ENCODE results near the gene JMJD1C. TPM values are rescaled to one million over a fixed set of nuclear protein-coding genes. Genes with fewer than 3 reads are reported as not detected.

Gene JMJD1C
- total RNA-seq, 1 experiment from 2014 or later: 180 TPM

DNA sequence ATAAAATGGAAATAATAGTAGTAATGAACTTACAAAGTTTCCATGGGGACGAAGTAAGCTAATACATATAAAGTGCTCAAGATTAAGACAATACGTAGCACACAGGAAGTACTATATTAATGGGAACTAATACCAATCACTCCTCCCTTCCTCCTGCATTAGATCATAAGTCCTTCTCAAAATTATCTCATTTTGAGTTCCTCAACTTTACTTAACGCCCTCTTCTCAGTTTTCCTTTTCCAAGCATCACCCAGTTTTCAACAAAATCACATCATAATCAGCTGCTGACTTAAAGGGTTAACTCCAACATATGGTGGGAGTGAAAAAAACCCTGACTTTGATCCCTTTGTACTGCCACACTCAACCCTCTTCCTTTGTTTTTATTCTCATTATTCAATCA, 24.4 kb downstream of the JMJD1C start (continued):
- no peak for TF ChIP-seq IRF2 (CRISPR knock-in tag; IDR thresholded peaks at IDR 0.05; ENCODE audit: borderline replicate concordance, low read depth)
- no peak for TF ChIP-seq ZNF416 (CRISPR knock-in tag; IDR thresholded peaks at IDR 0.05)
- TF ChIP-seq, protein P1, sequence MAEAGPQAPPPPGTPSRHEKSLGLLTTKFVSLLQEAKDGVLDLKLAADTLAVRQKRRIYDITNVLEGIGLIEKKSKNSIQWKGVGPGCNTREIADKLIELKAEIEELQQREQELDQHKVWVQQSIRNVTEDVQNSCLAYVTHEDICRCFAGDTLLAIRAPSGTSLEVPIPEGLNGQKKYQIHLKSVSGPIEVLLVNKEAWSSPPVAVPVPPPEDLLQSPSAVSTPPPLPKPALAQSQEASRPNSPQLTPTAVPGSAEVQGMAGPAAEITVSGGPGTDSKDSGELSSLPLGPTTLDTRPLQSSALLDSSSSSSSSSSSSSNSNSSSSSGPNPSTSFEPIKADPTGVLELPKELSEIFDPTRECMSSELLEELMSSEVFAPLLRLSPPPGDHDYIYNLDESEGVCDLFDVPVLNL (CRISPR knock-in tag; IDR thresholded peaks at IDR 0.05; ENCODE audit: borderline replicate concordance, low read depth): no peak
- no peak for TF ChIP-seq JAZF1 (CRISPR knock-in tag; IDR thresholded peaks at IDR 0.05)

DNA sequence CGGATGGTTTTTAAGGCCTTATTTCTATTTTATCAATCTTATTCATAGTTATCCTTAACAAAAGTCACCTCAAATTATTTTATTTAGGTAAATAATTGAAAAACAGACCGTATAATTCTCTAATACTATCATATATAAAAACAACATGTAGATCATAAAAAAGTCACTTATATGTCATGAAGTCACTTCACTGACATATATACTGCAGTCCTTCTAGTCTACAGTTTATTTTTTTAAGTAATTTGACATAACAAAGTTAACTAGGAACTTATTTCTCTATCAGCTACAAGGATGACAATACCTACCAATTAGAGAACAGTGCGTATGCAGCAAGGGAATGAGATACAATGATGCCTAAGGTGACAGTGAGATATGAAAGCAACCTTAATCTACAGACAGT, 26.2 kb downstream of the JMJD1C start:
- H3K36me3 Mint-ChIP-seq: no peaks in the 10 kb centered on the region
- DNase-seq (ENCODE audit: low spot score) (no peak), ATAC-seq (no peak)
- no peak overlapping the region for H3K4me3 Mint-ChIP-seq
- TF ChIP-seq, protein P2, sequence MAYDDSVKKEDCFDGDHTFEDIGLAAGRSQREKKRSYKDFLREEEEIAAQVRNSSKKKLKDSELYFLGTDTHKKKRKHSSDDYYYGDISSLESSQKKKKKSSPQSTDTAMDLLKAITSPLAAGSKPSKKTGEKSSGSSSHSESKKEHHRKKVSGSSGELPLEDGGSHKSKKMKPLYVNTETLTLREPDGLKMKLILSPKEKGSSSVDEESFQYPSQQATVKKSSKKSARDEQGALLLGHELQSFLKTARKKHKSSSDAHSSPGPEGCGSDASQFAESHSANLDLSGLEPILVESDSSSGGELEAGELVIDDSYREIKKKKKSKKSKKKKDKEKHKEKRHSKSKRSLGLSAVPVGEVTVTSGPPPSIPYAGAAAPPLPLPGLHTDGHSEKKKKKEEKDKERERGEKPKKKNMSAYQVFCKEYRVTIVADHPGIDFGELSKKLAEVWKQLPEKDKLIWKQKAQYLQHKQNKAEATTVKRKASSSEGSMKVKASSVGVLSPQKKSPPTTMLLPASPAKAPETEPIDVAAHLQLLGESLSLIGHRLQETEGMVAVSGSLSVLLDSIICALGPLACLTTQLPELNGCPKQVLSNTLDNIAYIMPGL (CRISPR knock-in tag; IDR thresholded peaks at IDR 0.05): no peak
- no peak for TF ChIP-seq NFATC4 (CRISPR knock-in tag; IDR thresholded peaks at IDR 0.05)
- TF ChIP-seq, protein P3, sequence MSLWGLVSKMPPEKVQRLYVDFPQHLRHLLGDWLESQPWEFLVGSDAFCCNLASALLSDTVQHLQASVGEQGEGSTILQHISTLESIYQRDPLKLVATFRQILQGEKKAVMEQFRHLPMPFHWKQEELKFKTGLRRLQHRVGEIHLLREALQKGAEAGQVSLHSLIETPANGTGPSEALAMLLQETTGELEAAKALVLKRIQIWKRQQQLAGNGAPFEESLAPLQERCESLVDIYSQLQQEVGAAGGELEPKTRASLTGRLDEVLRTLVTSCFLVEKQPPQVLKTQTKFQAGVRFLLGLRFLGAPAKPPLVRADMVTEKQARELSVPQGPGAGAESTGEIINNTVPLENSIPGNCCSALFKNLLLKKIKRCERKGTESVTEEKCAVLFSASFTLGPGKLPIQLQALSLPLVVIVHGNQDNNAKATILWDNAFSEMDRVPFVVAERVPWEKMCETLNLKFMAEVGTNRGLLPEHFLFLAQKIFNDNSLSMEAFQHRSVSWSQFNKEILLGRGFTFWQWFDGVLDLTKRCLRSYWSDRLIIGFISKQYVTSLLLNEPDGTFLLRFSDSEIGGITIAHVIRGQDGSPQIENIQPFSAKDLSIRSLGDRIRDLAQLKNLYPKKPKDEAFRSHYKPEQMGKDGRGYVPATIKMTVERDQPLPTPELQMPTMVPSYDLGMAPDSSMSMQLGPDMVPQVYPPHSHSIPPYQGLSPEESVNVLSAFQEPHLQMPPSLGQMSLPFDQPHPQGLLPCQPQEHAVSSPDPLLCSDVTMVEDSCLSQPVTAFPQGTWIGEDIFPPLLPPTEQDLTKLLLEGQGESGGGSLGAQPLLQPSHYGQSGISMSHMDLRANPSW (CRISPR knock-in tag; conservative IDR thresholded peaks at IDR 0.05; ENCODE audit: low read depth): no peak
- CTCF ChIA-PET: no interaction called here
- no peaks in the 10 kb centered on the region for H3K9me3 Mint-ChIP-seq
- POLR2A ChIA-PET: interaction anchor here (0.6 kb wide), 1 partner anchor 229 kb away, joined by 3 read pairs; no protein-coding TSS in a partner anchor
- no peaks in the 10 kb centered on the region for H3K27me3 Mint-ChIP-seq (ENCODE audit: low read depth)
- H3K4me1 Mint-ChIP-seq: peaks cover 26% of the 10 kb centered on the region
- no peak overlapping the region for H3K27ac Mint-ChIP-seq

GRCh38 chr10:63438506-63439498, 27.0 kb downstream of the JMJD1C start:
- Mint-ChIP-seq H3K9me3 (no peaks in the 10 kb centered on the region), H3K4me3 (no peak overlapping the region), H3K4me1 (peaks cover 32% of the 10 kb centered on the region), H3K27me3 (ENCODE audit: low read depth) (no peaks in the 10 kb centered on the region), H3K27ac (no peak overlapping the region), H3K36me3 (no peaks in the 10 kb centered on the region)
- no peak for TF ChIP-seq OVOL2 (CRISPR knock-in tag; IDR thresholded peaks at IDR 0.05; ENCODE audit: borderline replicate concordance)
- no peak for TF ChIP-seq ELF4 (CRISPR knock-in tag; IDR thresholded peaks at IDR 0.05; ENCODE audit: low read depth)
- TF ChIP-seq, protein P4, sequence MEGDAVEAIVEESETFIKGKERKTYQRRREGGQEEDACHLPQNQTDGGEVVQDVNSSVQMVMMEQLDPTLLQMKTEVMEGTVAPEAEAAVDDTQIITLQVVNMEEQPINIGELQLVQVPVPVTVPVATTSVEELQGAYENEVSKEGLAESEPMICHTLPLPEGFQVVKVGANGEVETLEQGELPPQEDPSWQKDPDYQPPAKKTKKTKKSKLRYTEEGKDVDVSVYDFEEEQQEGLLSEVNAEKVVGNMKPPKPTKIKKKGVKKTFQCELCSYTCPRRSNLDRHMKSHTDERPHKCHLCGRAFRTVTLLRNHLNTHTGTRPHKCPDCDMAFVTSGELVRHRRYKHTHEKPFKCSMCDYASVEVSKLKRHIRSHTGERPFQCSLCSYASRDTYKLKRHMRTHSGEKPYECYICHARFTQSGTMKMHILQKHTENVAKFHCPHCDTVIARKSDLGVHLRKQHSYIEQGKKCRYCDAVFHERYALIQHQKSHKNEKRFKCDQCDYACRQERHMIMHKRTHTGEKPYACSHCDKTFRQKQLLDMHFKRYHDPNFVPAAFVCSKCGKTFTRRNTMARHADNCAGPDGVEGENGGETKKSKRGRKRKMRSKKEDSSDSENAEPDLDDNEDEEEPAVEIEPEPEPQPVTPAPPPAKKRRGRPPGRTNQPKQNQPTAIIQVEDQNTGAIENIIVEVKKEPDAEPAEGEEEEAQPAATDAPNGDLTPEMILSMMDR (IDR thresholded peaks at IDR 0.05): no peak
- ChIA-PET POLR2A (no interaction called here), CTCF (no interaction called here)
- DNase-seq (ENCODE audit: low spot score): no peak
- peak; percentile 19; the same call in 1 of the 2 replicates for ATAC-seq
